ENCODE results near the gene PRLR. TPM values are rescaled to one million over a fixed set of nuclear protein-coding genes. Genes with fewer than 3 reads are reported as not detected.
A peak's percentile ranks its signal among the peaks of the same experiment; 100 is the strongest.
"Not testable (repeated sequence)": the region's sequence is repeated elsewhere in the genome, so short reads cannot be mapped to it uniquely, and the experiment has no call there.

The PRLR gene
- total RNA-seq, 1 donor from 2014 or later, result 7.6 TPM

- no peak for ATAC-seq
These were observed 35.4 kb downstream of the PRLR start for GRCh38 chr5:35194635-35195471.

GRCh38 chr5:35192506-35192905 lies 37.8 kb downstream of the PRLR start:
- no peak for ATAC-seq

GRCh38 chr5:35189801-35190200 lies 40.5 kb downstream of the PRLR start:
- ATAC-seq, result not testable (repeated sequence)

- no peak for ATAC-seq
These were observed 42.2 kb downstream of the PRLR start for GRCh38 chr5:35188031-35188457.

- ATAC-seq, result not testable (repeated sequence)
These were observed 42.7 kb downstream of the PRLR start for GRCh38 chr5:35187621-35188020.

GRCh38 chr5:35186749-35187148 lies 43.5 kb downstream of the PRLR start:
- ATAC-seq, result no peak

- ATAC-seq, result no peak
These were observed 44.8 kb downstream of the PRLR start for GRCh38 chr5:35185518-35185917.

- no peak for ATAC-seq
These were observed 46.7 kb downstream of the PRLR start for GRCh38 chr5:35183556-35183955.

GRCh38 chr5:35182910-35183535 lies 47.3 kb downstream of the PRLR start:
- peak; percentile 62 for ATAC-seq

GRCh38 chr5:35182486-35182885 lies 47.8 kb downstream of the PRLR start:
- ATAC-seq, result no peak

GRCh38 chr5:35180046-35180445 lies 50.2 kb downstream of the PRLR start:
- no peak for ATAC-seq

- ATAC-seq, result no peak
These were observed 52.5 kb downstream of the PRLR start for GRCh38 chr5:35177783-35178182.

GRCh38 chr5:35172533-35172932 lies 57.8 kb downstream of the PRLR start:
- no peak for ATAC-seq

GRCh38 chr5:35171991-35172390 lies 58.3 kb downstream of the PRLR start:
- ATAC-seq, result no peak

- no peak for ATAC-seq
These were observed 59.2 kb downstream of the PRLR start for GRCh38 chr5:35171078-35171477.

GRCh38 chr5:35166043-35166442 lies 64.2 kb downstream of the PRLR start:
- ATAC-seq, result no peak

GRCh38 chr5:35164860-35165542 lies 65.3 kb downstream of the PRLR start:
- no peak for ATAC-seq

- no peak for ATAC-seq
These were observed 66.6 kb downstream of the PRLR start for GRCh38 chr5:35163710-35164033.

- no peak for ATAC-seq
These were observed 67.2 kb downstream of the PRLR start for GRCh38 chr5:35162848-35163709.

GRCh38 chr5:35161652-35162273 lies 68.5 kb downstream of the PRLR start:
- ATAC-seq, result no peak

- no peak for ATAC-seq
These were observed 69.7 kb downstream of the PRLR start for GRCh38 chr5:35160486-35161116.

GRCh38 chr5:35159370-35159742 lies 70.9 kb downstream of the PRLR start:
- no peak for ATAC-seq
